ENCODE data around the gene NSFL1C.

NSFL1C gene

GRCh38 chr20:1484438-1485116 is 17.9 kb upstream of the NSFL1C start:
- DNase-seq = no peak

GRCh38 chr20:1479831-1480595 is 13.4 kb upstream of the NSFL1C start:
- no peak for DNase-seq

- no peak for DNase-seq
These were observed 11.9 kb upstream of the NSFL1C start for GRCh38 chr20:1478566-1478965.

- no peak for DNase-seq
These were observed 11.3 kb upstream of the NSFL1C start for GRCh38 chr20:1477896-1478490.

GRCh38 chr20:1474817-1475603 is 8.4 kb upstream of the NSFL1C start:
- no peak for DNase-seq

- DNase-seq = no peak
These were observed 7.7 kb upstream of the NSFL1C start for GRCh38 chr20:1474325-1474724.

- no peak for DNase-seq
These were observed 6.9 kb upstream of the NSFL1C start for GRCh38 chr20:1473246-1474220.

- peak; percentile 45 for DNase-seq
These were observed 6.1 kb upstream of the NSFL1C start for GRCh38 chr20:1472556-1473245.

- no peak for DNase-seq
These were observed 4.6 kb upstream of the NSFL1C start for GRCh38 chr20:1471242-1471641.

- DNase-seq = no peak
These were observed 3.4 kb upstream of the NSFL1C start for GRCh38 chr20:1469925-1470571.

- DNase-seq = no peak
These were observed 2.8 kb upstream of the NSFL1C start for GRCh38 chr20:1469306-1469905.

GRCh38 chr20:1468117-1468624 is 1.5 kb upstream of the NSFL1C start:
- DNase-seq = no peak

- peak; percentile 91 for DNase-seq
These were observed 887 bp upstream of the NSFL1C start for GRCh38 chr20:1467355-1468116.

GRCh38 chr20:1467082-1467354 is 369 bp upstream of the NSFL1C start:
- no peak for DNase-seq

- DNase-seq = no peak
These were observed 1.0 kb downstream of the NSFL1C start for GRCh38 chr20:1465470-1466210.

GRCh38 chr20:1463971-1464570 is 2.6 kb downstream of the NSFL1C start:
- no peak for DNase-seq

- no peak for DNase-seq
These were observed 3.8 kb downstream of the NSFL1C start for GRCh38 chr20:1462834-1463233.

GRCh38 chr20:1462001-1462400 is 4.6 kb downstream of the NSFL1C start:
- no peak for DNase-seq

- no peak for DNase-seq
These were observed 6.4 kb downstream of the NSFL1C start for GRCh38 chr20:1460275-1460674.
